Endodermal cell (in vitro differentiated cells): ENCODE measurements around the gene OSCP1. TPM values are rescaled to one million over a fixed set of nuclear protein-coding genes. Genes with fewer than 3 reads are reported as not detected.

Experiments used
- DNase-seq: peaks from one replicate; pipeline ENCODE4 v3.0.0-alpha.2; 2017
- H3K27ac ChIP-seq: 2 replicates; pipeline ENCODE4 v1.5.1; 2013; ENCODE audit warnings: mild to moderate bottlenecking, low read depth, low read length, moderate library complexity
- H3K27me3 ChIP-seq: 2 replicates; pipeline ENCODE4 v1.6.1; 2013; ENCODE audit warnings: mild to moderate bottlenecking, low read length, moderate library complexity; ENCODE audit not compliant: insufficient read depth, control insufficient read depth, poor library complexity, severe bottlenecking
- H3K36me3 ChIP-seq: 2 replicates; pipeline ENCODE4 v1.7.0; 2013; ENCODE audit warnings: mild to moderate bottlenecking, low read length, moderate library complexity; ENCODE audit not compliant: control insufficient read depth, insufficient read depth
- H3K4me1 ChIP-seq: one replicate; pipeline ENCODE4 v1.7.0; 2013; ENCODE audit warnings: low read length; ENCODE audit not compliant: control insufficient read depth, insufficient read depth
- H3K4me3 ChIP-seq: 2 replicates; pipeline ENCODE4 v1.5.1; 2013; ENCODE audit warnings: mild to moderate bottlenecking, low read length, moderate library complexity
- H3K9ac ChIP-seq: 2 replicates; pipeline ENCODE4 v1.6.1; 2013; ENCODE audit warnings: mild to moderate bottlenecking, low read length, moderate library complexity; ENCODE audit not compliant: poor library complexity, severe bottlenecking; ENCODE audit errors: extremely low read depth
- H3K9me3 ChIP-seq: 2 replicates; pipeline ENCODE4 v1.6.1; 2013; ENCODE audit warnings: mild to moderate bottlenecking, low read length, moderate library complexity; ENCODE audit not compliant: control insufficient read depth
- H3K27ac Mint-ChIP-seq: 2 replicates; pipeline ENCODE4 v1.8.0; 2020; ENCODE audit warnings: mixed read lengths
- H3K27me3 Mint-ChIP-seq: 2 replicates; pipeline ENCODE4 v1.8.0; 2021; ENCODE audit warnings: mild to moderate bottlenecking, mixed read lengths; ENCODE audit not compliant: insufficient read depth
- H3K36me3 Mint-ChIP-seq: 2 replicates; pipeline ENCODE4 v1.8.0; 2020; ENCODE audit warnings: low read depth, mixed read lengths
- H3K4me1 Mint-ChIP-seq: 2 replicates; pipeline ENCODE4 v1.8.0; 2020; ENCODE audit warnings: mixed read lengths
- H3K4me3 Mint-ChIP-seq: 2 replicates; pipeline ENCODE4 v1.8.0; 2020; ENCODE audit warnings: mild to moderate bottlenecking, moderate library complexity, mixed read lengths
- H3K9me3 Mint-ChIP-seq: 2 replicates; pipeline ENCODE4 v1.8.0; 2020; ENCODE audit warnings: mild to moderate bottlenecking, mixed read lengths
- WGBS, 2 experiments: methylation state at CpG; one replicate each; pipeline versions ENCODE4 v1.1.5 to v1.1.7; 2013; ENCODE audit warnings: missing lambda C conversion rate in 2 of 2, mixed read lengths in 1 of 2; ENCODE audit not compliant: insufficient coverage in 1 of 2, insufficient read length in 1 of 2; 5-methylcytosine and 5-hydroxymethylcytosine counted together
- total RNA-seq, 2 donors: library from RNA; stranded (reverse); fragmentation: NEBNext Ultra II Directional in 1 of 2; extraction: Animal tissue kit (Norgen Biotek cat#: 25700) in 1 of 2; gene quantifications; 2 replicates in 1 of 2; 3 replicates in 1 of 2; pipeline ENCODE4 v1.2.1, GENCODE V29; 2021
- TF ChIP-seq, protein P1 (sequence below): fragments of 200-600 bp; sonication (generic); conservative IDR thresholded peaks from 2 replicates; pipeline ENCODE4 v1.5.0; 2021; ENCODE audit warnings: antibody characterized with exemption, mild to moderate bottlenecking

Gene OSCP1
- total RNA-seq, 2 donors from 2014 or later, result 9.6 to 10.5 TPM

DNA sequence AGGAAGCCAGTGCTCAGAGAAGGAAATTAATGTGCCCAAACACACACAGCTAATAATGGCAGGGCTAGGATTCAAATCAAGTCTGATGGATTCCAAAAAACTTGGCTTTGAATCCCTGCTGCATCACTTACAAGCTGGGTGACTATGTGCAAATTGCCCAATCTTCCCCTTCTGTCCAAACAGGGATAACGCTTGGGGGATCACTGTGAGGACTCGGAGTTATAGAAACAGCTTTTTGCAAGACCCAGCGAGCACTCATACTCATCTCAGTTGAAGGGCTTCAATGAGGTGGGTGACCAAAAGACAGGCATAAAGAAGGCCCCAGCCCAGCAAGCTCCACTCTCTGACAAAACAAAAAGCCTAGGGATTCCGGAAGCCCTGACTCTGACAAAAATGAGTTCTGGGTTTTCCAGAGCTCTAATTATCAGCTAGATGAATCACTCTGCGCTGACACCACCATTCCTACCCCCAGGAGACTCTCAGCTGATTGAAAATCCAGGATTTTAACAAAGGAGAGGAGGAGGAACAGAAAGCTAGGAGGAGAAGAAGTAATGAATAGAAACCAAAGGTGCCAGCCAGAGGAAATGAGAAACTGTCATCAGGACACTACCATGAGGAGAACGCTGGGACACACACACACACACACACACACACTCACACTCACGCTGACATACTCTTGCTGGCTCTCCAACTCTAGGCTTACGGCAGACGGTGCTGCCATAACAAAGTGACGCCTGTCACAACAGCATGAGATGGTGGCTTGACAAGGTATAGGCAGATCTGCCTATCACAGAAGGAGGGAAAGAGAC, 62.9 kb downstream of the OSCP1 start:
- H3K27me3 Mint-ChIP-seq, result no peaks in the 10 kb centered on the region
- Histone ChIP-seq H3K9me3 (no peaks in the 10 kb centered on the region), H3K27me3 (no peaks in the 10 kb centered on the region), H3K9ac (peak overlapping the region; percentile 99), H3K36me3 (peaks cover 30% of the 10 kb centered on the region), H3K4me1 (peaks cover 15% of the 10 kb centered on the region), H3K27ac (peak overlapping the region; percentile 99), H3K4me3 (peak overlapping the region; percentile 94)
- DNase-seq, result peak; percentile 86
- H3K36me3 Mint-ChIP-seq, result peaks cover 24% of the 10 kb centered on the region
- no peaks in the 10 kb centered on the region for H3K9me3 Mint-ChIP-seq
- 45 to 48% methylated on average over 3 to 10 of the region's 10 CpGs for WGBS, 2 experiments
- H3K4me3 Mint-ChIP-seq, result peak overlapping the region; percentile 89
- TF ChIP-seq, protein P1, sequence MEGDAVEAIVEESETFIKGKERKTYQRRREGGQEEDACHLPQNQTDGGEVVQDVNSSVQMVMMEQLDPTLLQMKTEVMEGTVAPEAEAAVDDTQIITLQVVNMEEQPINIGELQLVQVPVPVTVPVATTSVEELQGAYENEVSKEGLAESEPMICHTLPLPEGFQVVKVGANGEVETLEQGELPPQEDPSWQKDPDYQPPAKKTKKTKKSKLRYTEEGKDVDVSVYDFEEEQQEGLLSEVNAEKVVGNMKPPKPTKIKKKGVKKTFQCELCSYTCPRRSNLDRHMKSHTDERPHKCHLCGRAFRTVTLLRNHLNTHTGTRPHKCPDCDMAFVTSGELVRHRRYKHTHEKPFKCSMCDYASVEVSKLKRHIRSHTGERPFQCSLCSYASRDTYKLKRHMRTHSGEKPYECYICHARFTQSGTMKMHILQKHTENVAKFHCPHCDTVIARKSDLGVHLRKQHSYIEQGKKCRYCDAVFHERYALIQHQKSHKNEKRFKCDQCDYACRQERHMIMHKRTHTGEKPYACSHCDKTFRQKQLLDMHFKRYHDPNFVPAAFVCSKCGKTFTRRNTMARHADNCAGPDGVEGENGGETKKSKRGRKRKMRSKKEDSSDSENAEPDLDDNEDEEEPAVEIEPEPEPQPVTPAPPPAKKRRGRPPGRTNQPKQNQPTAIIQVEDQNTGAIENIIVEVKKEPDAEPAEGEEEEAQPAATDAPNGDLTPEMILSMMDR, result no peak
- peak overlapping the region; percentile 100 for H3K27ac Mint-ChIP-seq
- peaks cover 38% of the 10 kb centered on the region for H3K4me1 Mint-ChIP-seq

DNA sequence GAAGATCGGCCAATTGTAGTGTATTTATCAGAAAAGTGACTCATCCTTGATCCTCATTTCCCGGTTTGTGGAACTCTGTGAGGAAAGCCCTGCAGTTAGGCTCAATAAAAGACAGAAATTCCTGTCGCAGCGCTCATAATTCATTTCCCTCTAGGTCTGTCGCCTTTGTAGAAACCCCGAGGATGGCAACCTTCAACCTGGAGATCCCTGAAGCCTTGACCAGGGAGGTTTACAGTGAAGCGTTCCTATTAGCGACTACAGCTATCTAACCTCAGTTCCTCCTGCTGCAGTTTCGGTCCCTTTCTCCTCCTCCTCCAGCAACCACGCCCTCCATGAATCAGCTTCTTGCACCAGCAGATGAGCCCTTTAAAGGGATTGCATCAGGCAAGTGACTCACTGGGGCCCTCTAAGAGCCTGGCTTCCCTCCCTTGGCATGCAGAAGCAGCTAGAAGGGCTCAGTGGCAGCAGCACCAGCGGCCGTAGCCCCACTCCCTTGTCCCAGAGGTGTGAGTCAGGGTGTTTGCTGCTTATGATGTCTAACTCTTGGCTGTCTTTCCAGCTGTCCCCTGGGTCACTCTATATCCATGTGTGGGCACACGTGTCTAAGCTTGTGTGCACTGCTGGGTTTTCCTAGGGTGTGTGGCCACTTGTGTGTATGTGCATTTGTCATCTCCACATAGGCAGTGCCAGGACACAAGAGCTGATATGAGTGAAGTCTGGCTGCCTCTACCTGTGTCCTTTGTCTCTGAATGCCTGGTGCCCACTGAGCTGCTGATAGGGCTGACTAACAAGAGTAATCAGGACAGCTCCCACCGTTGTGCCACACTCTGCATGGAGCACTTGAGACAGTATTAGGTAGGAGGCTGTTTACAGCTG, 63.7 kb downstream of the OSCP1 start:
- Histone ChIP-seq H3K27me3 (no peaks in the 10 kb centered on the region), H3K27ac (peak overlapping the region; percentile 99), H3K9ac (peak overlapping the region; percentile 99), H3K4me1 (peaks cover 15% of the 10 kb centered on the region), H3K4me3 (peak overlapping the region; percentile 94), H3K36me3 (peaks cover 29% of the 10 kb centered on the region), H3K9me3 (no peaks in the 10 kb centered on the region)
- Mint-ChIP-seq H3K4me1 (peaks cover 36% of the 10 kb centered on the region), H3K4me3 (peak overlapping the region; percentile 89), H3K27ac (peak overlapping the region; percentile 100), H3K27me3 (no peaks in the 10 kb centered on the region), H3K9me3 (no peaks in the 10 kb centered on the region), H3K36me3 (peaks cover 19% of the 10 kb centered on the region)
- DNase-seq, result peak; percentile 95
- TF ChIP-seq, protein P1, result no peak
- WGBS, 2 experiments, result 4 to 7% methylated on average over 8 to 14 of the region's 14 CpGs

DNA sequence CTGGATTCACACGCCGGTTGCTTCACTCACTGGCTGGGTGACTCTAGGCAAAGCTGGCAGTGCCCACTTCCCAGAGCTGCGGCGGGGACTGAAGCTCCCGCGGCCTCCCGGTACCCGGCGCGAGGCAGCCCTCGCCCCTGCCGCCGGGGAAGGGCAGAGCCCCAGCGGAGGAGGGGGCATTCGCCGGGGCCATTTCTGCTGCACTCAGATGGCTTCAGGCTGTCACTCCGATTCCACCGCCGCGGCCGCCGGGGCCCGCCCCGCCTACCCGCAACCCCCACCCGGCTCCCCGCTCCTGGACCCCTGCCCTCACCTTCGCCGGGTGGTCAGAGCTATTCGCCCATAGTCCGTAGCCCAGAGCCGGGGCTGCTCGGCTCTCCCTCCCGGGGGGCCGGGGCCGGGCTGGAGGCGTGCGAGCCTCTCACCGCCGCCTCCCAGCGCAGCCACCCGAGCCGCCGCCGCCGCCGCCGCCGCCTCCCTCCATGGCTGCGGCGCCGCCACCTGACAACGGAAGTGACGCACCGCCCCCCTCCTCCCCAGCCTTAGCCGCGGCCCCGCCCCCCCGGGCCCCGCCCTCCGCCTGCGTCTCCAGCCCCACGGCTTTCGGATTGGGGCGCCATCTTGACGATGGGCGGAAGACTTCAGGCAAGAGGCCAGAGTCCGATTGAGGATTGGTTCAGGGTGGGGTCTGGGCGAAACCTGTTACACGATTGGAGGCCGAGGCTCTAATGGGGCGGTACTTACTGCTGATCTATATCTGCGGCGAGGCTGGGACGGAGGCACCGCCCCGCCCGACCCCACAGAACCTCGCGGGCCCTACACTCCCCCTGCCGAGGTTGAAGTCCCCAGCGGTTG, 64.6 kb downstream of the OSCP1 start, which contains the start of gene STK40:
Gene STK40 (minus strand): TSS at position 515 of the 855 bp plus-strand sequence. CDS start 24,592 bp downstream, outside the sequence.
- Mint-ChIP-seq H3K36me3 (peaks cover 11% of the 10 kb centered on the region), H3K4me1 (peaks cover 41% of the 10 kb centered on the region), H3K27me3 (no peaks in the 10 kb centered on the region), H3K4me3 (peak within 1 kb of the TSS; percentile 89), H3K9me3 (no peaks in the 10 kb centered on the region), H3K27ac (peak within 1 kb of the TSS; percentile 100)
- Histone ChIP-seq H3K27me3 (no peaks in the 10 kb centered on the region), H3K36me3 (peaks cover 23% of the 10 kb centered on the region), H3K27ac (peak within 1 kb of the TSS; percentile 99), H3K4me3 (peak within 1 kb of the TSS; percentile 98), H3K9ac (peak within 1 kb of the TSS; percentile 99), H3K4me1 (peaks cover 17% of the 10 kb centered on the region), H3K9me3 (no peaks in the 10 kb centered on the region)
- WGBS, 2 experiments, result 0% methylated on average over 38 to 82 of the region's 82 CpGs
- TF ChIP-seq, protein P1, result no peak
- peak; percentile 99 for DNase-seq
